MCF 10A (cell line): ENCODE results near the gene UBLCP1. TPM values are rescaled to one million over a fixed set of nuclear protein-coding genes. Genes with fewer than 3 reads are reported as not detected.
A peak's percentile ranks its signal among the peaks of the same experiment; 100 is the strongest.

Source experiments
- BruUV-seq: library from RNA; stranded (reverse); fragments of 400-500 nt; replicated peaks from 2 replicates; lab custom pipeline; 2021; lab: Mats Ljungman, UMichigan
- CTCF ChIA-PET: fragments of 300-600 bp; sonication (Branson Sonifier 250); formaldehyde crosslinking; extraction: SDS; loops from one replicate; lab custom pipeline; 2021; ENCODE audit warnings: antibody characterized with exemption, inconsistent platforms; lab: Yijun Ruan, JAX
- POLR2A ChIA-PET: fragments of 300-600, 350-650 bp; sonication (Branson Sonifier 250); formaldehyde crosslinking; extraction: SDS; loops from one replicate; lab custom pipeline; 2020; ENCODE audit warnings: antibody characterized with exemption, inconsistent platforms; lab: Yijun Ruan, JAX
- DNase-seq: peaks from one replicate; pipeline ENCODE4 v3.0.0-alpha.2; 2018; ENCODE audit not compliant: unreplicated experiment
- H3K27ac Mint-ChIP-seq: one replicate; pipeline ENCODE4 v1.8.0; 2022; ENCODE audit warnings: mild to moderate bottlenecking, low read depth, mixed read lengths; ENCODE audit not compliant: unreplicated experiment
- H3K27me3 Mint-ChIP-seq: one replicate; pipeline ENCODE4 v1.8.0; 2022; ENCODE audit warnings: mixed read lengths; ENCODE audit not compliant: insufficient read depth, unreplicated experiment
- H3K36me3 Mint-ChIP-seq: one replicate; pipeline ENCODE4 v1.8.0; 2022; ENCODE audit warnings: mild to moderate bottlenecking, moderate library complexity, mixed read lengths; ENCODE audit not compliant: insufficient read depth, unreplicated experiment
- H3K4me1 Mint-ChIP-seq: one replicate; pipeline ENCODE4 v1.8.0; 2022; ENCODE audit warnings: mixed read lengths; ENCODE audit not compliant: insufficient read depth, unreplicated experiment
- H3K4me3 Mint-ChIP-seq: one replicate; pipeline ENCODE4 v1.8.0; 2022; ENCODE audit warnings: mild to moderate bottlenecking, moderate library complexity, mixed read lengths; ENCODE audit not compliant: unreplicated experiment
- H3K9me3 Mint-ChIP-seq: one replicate; pipeline ENCODE4 v1.8.0; 2022; ENCODE audit warnings: mixed read lengths; ENCODE audit not compliant: unreplicated experiment
- CTCF ChIP-seq: fragments of 200-600 bp; IDR thresholded peaks from one replicate; pipeline ENCODE4 v1.8.0; 2022; ENCODE audit warnings: antibody characterized with exemption, mild to moderate bottlenecking; ENCODE audit not compliant: unreplicated experiment
- intact Hi-C: fragments of 100-400 bp; cut with micrococcal nuclease; formaldehyde crosslinking; loops from 2 replicates; pipeline ENCODE4 v1.14.1; 2022
- total RNA-seq: library from RNA; stranded (reverse); gene quantifications from 2 replicates; pipeline ENCODE4 v1.2.3, GENCODE V29; 2022

The UBLCP1 gene
- total RNA-seq, 1 experiment from 2014 or later, result 74.4 TPM

- CTCF ChIA-PET, result interaction anchor here (0.5 to 6.4 kb wide), 61 partner anchors 8 to 1462 kb away, joined by 3 to 154 read pairs (median 4); partner anchors contain the start of gene IL12B
- BruUV-seq, result no TSS peak
- Mint-ChIP-seq H3K4me3 (no peak overlapping the region), H3K9me3 (no peaks in the 10 kb centered on the region), H3K4me1 (no peaks in the 10 kb centered on the region), H3K27ac (no peak overlapping the region), H3K27me3 (no peaks in the 10 kb centered on the region), H3K36me3 (no peaks in the 10 kb centered on the region)
- intact Hi-C loops, result loop anchor here (1.0 kb wide), 4 partner anchors 30 to 621 kb away; no protein-coding TSS in a partner anchor
- POLR2A ChIA-PET, result interaction anchor here (0.8 to 2.2 kb wide), 13 partner anchors 11 to 160 kb away, joined by 3 to 19 read pairs (median 5); no protein-coding TSS in a partner anchor
- peak; percentile 77 for DNase-seq
- peak; percentile 91 for TF ChIP-seq CTCF
Observed at GRCh38 chr5:159316519-159317383, 53.7 kb downstream of the UBLCP1 start.

- no peak for DNase-seq
- Mint-ChIP-seq H3K36me3 (no peaks in the 10 kb centered on the region), H3K27ac (no peak overlapping the region), H3K27me3 (no peaks in the 10 kb centered on the region), H3K4me3 (no peak overlapping the region), H3K4me1 (no peaks in the 10 kb centered on the region), H3K9me3 (no peaks in the 10 kb centered on the region)
- BruUV-seq, result no TSS peak
- ChIA-PET POLR2A (interaction anchor here (1.3 to 2.2 kb wide), 5 partner anchors 28 to 154 kb away, joined by 4 to 19 read pairs (median 7); no protein-coding TSS in a partner anchor), CTCF (interaction anchor here (0.5 to 6.4 kb wide), 32 partner anchors 7 to 670 kb away, joined by 3 to 154 read pairs (median 6); partner anchors contain the start of gene IL12B)
- intact Hi-C loops, result loop anchor here (1.0 kb wide), 1 partner anchor 623 kb away; no protein-coding TSS in a partner anchor
- TF ChIP-seq CTCF, result no peak
Observed at GRCh38 chr5:159317849-159318248, 54.8 kb downstream of the UBLCP1 start.

GRCh38 chr5:159318448-159318847 lies 55.4 kb downstream of the UBLCP1 start:
- Mint-ChIP-seq H3K27me3 (no peaks in the 10 kb centered on the region), H3K9me3 (no peaks in the 10 kb centered on the region), H3K4me1 (no peaks in the 10 kb centered on the region), H3K36me3 (no peaks in the 10 kb centered on the region), H3K4me3 (no peak overlapping the region), H3K27ac (no peak overlapping the region)
- TF ChIP-seq CTCF, result no peak
- no peak for DNase-seq
- intact Hi-C loops, result no loop called here
- BruUV-seq, result no TSS peak
- ChIA-PET POLR2A (interaction anchor here (1.0 to 2.2 kb wide), 5 partner anchors 32 to 155 kb away, joined by 4 to 19 read pairs (median 7); no protein-coding TSS in a partner anchor), CTCF (interaction anchor here (0.6 to 6.4 kb wide), 16 partner anchors 8 to 212 kb away, joined by 3 to 154 read pairs (median 8); partner anchors contain the start of gene IL12B)

- no peak for DNase-seq
- Mint-ChIP-seq H3K27ac (no peak overlapping the region), H3K4me1 (no peaks in the 10 kb centered on the region), H3K36me3 (no peaks in the 10 kb centered on the region), H3K27me3 (no peaks in the 10 kb centered on the region), H3K9me3 (no peaks in the 10 kb centered on the region), H3K4me3 (no peak overlapping the region)
- ChIA-PET POLR2A (interaction anchor here (1.0 kb wide), 1 partner anchor 33 kb away, joined by 4 read pairs; no protein-coding TSS in a partner anchor), CTCF (interaction anchor here (0.7 to 6.4 kb wide), 10 partner anchors 9 to 1488 kb away, joined by 3 to 64 read pairs (median 4); partner anchors contain the start of gene IL12B)
- intact Hi-C loops, result no loop called here
- no TSS peak for BruUV-seq
- TF ChIP-seq CTCF, result no peak
Observed at GRCh38 chr5:159319363-159319762, 56.3 kb downstream of the UBLCP1 start.
